Activated CD4-positive, alpha-beta T cell treated with anti-CD3 and anti-CD28 coated beads, Interleukin-2, amount 10 ng/mL, durations not matched to agents 7 days and 5 days (primary cell): ENCODE measurements around the gene FLNC. TPM values are rescaled to one million over a fixed set of nuclear protein-coding genes. Genes with fewer than 3 reads are reported as not detected.

ENCODE experiments used
- CTCF ChIA-PET: fragments of 350-600 bp; sonication (Branson Sonifier 250); formaldehyde crosslinking; loops from one replicate; lab custom pipeline; 2021; ENCODE audit warnings: antibody characterized with exemption; lab: Charles Lee
- POLR2A ChIA-PET: fragments of 350-600 bp; sonication (Branson Sonifier 250); formaldehyde crosslinking; loops from one replicate; lab custom pipeline; 2021; ENCODE audit warnings: antibody characterized with exemption; lab: Charles Lee
- DNase-seq: peaks from one replicate; pipeline ENCODE4 v3.0.0-alpha.2; 2020
- H3K27ac Mint-ChIP-seq: one replicate; pipeline ENCODE4 v1.8.0; 2021; ENCODE audit warnings: mild to moderate bottlenecking, moderate library complexity, mixed read lengths
- H3K27me3 Mint-ChIP-seq: one replicate; pipeline ENCODE4 v1.8.0; 2021; ENCODE audit warnings: mixed read lengths
- H3K36me3 Mint-ChIP-seq: one replicate; pipeline ENCODE4 v1.8.0; 2021; ENCODE audit warnings: low read depth, mixed read lengths
- H3K4me1 Mint-ChIP-seq: one replicate; pipeline ENCODE4 v1.8.0; 2021; ENCODE audit warnings: mixed read lengths
- H3K4me3 Mint-ChIP-seq: one replicate; pipeline ENCODE4 v1.8.0; 2021; ENCODE audit warnings: mild to moderate bottlenecking, moderate library complexity, mixed read lengths
- H3K9me3 Mint-ChIP-seq: one replicate; pipeline ENCODE4 v1.8.0; 2021; ENCODE audit warnings: mixed read lengths
- total RNA-seq, 2 experiments: library from RNA; stranded (reverse); gene quantifications; one replicate each; pipeline ENCODE4 v1.2.3, GENCODE V29; 2021

The FLNC gene
- total RNA-seq, 2 experiments from 2014 or later, result not detected

DNA sequence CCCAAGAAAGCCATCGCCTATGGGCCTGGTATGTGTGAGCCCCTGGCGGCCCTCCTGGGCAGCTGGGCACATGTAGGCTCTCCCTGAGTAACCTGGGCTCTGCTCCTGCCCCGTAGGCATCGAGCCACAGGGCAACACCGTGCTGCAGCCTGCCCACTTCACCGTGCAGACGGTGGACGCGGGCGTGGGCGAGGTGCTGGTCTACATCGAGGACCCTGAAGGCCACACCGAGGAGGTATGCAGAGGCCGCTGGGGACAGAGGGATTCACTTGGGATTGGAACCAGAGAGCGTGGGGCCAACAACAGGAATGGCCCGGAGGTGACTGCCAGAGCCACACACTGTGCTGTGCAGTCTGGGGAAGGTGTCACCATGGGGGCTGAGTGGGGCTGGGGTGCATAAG, 7.3 kb downstream of the FLNC start:
- CTCF ChIA-PET, result interaction anchor here (0.5 kb wide), 1 partner anchor 341 kb away, joined by 3 read pairs; no protein-coding TSS in a partner anchor
- Mint-ChIP-seq H3K4me3 (no peak overlapping the region), H3K4me1 (no peaks in the 10 kb centered on the region)

DNA sequence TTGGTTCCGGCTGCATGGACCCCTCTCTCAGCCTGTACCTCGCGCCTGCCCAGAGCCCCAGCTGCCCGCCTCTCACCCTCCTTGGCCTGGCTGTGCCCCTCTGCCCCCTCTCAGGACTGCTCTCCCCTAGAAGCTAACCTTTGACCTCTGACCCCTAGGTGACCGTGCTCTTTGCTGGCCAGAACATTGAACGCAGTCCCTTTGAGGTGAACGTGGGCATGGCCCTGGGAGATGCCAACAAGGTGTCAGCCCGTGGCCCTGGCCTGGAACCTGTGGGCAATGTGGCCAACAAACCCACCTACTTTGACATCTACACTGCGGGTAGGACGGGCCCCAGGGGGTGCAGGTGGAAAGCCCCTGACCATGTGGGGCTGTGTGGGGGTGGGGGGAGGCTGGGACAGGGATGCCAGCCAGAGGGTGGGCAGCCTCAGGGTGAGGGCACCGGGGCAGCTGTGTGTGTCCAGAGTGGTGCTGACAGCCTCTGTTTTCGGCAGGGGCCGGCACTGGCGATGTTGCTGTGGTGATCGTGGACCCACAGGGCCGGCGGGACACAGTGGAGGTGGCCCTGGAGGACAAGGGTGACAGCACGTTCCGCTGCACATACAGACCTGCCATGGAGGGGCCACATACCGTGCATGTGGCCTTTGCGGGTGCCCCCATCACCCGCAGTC, 8.0 kb downstream of the FLNC start:
- ChIA-PET POLR2A (no interaction called here), CTCF (no interaction called here)
- no peak overlapping the region for H3K4me3 Mint-ChIP-seq
- H3K27ac Mint-ChIP-seq, result no peak overlapping the region
- no peaks in the 10 kb centered on the region for H3K4me1 Mint-ChIP-seq
- no peak for DNase-seq
- H3K36me3 Mint-ChIP-seq, result no peaks in the 10 kb centered on the region
- H3K27me3 Mint-ChIP-seq, result peaks cover 2% of the 10 kb centered on the region
- no peaks in the 10 kb centered on the region for H3K9me3 Mint-ChIP-seq

More for the DNA sequence above, 7.3 kb downstream of the FLNC start:
- Mint-ChIP-seq H3K27ac (no peak overlapping the region), H3K9me3 (no peaks in the 10 kb centered on the region), H3K36me3 (no peaks in the 10 kb centered on the region), H3K27me3 (peaks cover 2% of the 10 kb centered on the region)
- POLR2A ChIA-PET, result no interaction called here
- no peak for DNase-seq

DNA sequence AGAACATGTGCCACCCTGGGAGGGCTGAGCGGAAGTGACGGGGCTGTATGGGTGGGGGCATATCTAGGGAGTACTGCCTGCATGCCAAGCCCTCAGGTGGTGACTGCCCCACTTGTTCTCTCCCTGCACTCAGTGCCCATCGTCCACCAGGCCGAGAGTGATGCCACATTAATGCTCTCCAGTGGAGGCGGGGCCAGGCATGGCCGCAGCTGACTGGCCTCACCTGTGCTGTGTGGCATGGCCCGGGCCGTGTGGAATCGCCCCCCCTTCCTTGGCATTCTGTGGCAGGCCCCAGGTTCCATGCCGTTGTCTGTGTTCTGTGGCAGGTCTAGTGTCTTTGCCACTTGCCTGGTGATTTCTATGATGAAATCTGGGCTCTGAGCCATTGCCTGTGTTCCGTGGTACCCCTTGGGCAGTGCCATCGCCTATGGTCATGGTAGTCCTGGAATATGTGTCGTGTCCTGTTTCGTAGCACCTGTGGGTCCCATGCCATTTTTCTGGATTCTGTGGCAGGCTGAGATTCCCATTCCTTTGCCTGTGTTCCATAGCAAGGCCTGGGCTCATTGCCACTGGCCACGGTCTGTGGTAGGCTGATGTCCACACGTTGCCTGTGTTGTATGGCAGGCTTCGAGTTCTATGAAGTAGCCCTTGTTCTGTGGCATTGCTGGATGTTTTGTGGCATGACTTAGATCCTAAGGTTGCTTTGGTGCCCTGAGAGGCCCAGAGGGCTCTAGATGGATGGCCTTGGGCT, 8.9 kb downstream of the FLNC start:
- CTCF ChIA-PET, result no interaction called here

DNA sequence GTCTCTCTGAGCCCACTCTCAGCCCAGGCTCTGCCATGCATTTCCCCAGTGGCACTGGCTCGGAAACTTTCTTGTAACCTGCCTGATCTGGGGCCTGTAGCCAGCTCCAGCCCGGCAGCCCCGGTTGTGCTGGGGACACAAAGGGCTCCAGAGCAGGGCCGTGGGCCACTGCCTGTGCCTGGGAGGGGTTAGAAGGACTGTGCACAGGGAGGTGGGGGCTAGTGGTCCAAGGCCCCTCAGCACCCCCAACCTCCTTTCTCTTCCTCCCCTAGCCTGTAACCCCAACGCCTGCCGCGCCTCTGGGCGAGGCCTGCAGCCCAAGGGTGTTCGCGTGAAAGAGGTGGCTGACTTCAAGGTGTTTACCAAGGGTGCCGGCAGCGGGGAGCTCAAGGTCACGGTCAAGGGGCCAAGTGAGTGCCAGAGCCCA, 9.6 kb downstream of the FLNC start:
- no peak overlapping the region for H3K4me3 Mint-ChIP-seq
- no peaks in the 10 kb centered on the region for H3K4me1 Mint-ChIP-seq
- POLR2A ChIA-PET, result no interaction called here
- no peaks in the 10 kb centered on the region for H3K9me3 Mint-ChIP-seq
- no peak overlapping the region for H3K27ac Mint-ChIP-seq
- H3K27me3 Mint-ChIP-seq, result no peaks in the 10 kb centered on the region
- CTCF ChIA-PET, result interaction anchor here (1.4 kb wide), 1 partner anchor 44 kb away, joined by 3 read pairs; no protein-coding TSS in a partner anchor
- H3K36me3 Mint-ChIP-seq, result no peaks in the 10 kb centered on the region
- DNase-seq, result no peak

More for the DNA sequence above, 8.9 kb downstream of the FLNC start:
- Mint-ChIP-seq H3K27me3 (no peaks in the 10 kb centered on the region), H3K4me1 (no peaks in the 10 kb centered on the region), H3K4me3 (no peak overlapping the region), H3K27ac (no peak overlapping the region), H3K9me3 (no peaks in the 10 kb centered on the region), H3K36me3 (no peaks in the 10 kb centered on the region)
- POLR2A ChIA-PET, result no interaction called here
- DNase-seq, result no peak

DNA sequence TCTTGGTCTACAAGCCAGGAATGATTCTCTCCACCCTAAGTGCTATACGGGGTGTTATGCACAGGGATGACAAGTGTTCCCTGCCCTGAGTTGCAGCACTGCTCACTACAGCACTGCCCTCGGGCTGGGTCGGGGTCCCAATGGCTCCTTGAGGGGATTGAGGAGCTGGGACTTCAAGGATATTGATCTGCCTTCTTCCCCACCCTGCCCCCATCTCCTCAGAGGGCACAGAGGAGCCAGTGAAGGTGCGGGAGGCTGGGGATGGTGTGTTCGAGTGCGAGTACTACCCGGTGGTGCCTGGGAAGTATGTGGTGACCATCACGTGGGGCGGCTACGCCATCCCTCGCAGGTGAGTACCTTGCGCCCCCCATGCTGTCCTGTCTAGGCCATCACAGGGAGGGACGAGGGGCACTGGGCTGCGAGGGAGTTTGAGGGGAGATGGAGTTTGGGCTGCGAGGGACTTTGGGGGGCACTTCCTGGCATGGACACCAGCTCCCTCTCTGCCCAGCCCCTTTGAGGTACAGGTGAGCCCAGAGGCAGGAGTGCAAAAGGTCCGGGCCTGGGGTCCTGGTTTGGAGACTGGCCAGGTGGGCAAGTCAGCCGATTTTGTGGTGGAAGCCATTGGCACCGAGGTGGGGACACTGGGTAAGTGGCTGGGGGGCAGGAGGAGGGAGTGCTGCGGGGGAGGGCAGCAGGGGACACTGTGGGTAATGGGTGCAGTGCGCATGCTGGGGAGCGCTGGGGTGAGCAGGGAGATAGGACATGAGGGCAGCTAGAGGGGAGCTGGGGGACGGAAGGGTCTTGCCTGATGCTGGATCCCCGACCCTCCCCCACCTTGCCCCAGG, 10.3 kb downstream of the FLNC start:
- Mint-ChIP-seq H3K9me3 (no peaks in the 10 kb centered on the region), H3K4me1 (no peaks in the 10 kb centered on the region), H3K27ac (no peak overlapping the region), H3K36me3 (no peaks in the 10 kb centered on the region), H3K27me3 (no peaks in the 10 kb centered on the region), H3K4me3 (no peak overlapping the region)
- POLR2A ChIA-PET, result no interaction called here
- CTCF ChIA-PET, result interaction anchor here (1.0 to 1.7 kb wide), 4 partner anchors 9 to 43 kb away, joined by 3 to 6 read pairs (median 4); no protein-coding TSS in a partner anchor
- DNase-seq, result no peak

DNA sequence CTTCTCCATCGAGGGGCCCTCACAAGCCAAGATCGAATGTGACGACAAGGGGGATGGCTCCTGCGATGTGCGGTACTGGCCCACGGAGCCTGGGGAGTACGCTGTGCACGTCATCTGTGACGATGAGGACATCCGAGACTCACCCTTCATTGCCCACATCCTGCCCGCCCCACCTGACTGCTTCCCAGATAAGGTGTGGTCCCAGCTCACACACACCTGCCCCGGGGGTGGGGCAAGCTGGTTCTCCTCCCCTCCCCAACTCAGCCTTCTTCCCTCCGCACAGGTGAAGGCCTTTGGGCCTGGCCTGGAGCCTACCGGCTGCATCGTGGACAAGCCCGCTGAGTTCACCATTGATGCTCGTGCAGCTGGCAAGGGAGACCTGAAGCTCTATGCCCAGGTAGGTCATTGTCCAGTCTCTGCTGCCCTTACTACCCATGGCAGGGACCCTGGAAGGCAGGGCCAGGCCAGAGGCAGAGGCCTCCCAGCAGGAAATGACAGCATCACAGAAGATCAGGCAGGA, 11.0 kb downstream of the FLNC start:
- Mint-ChIP-seq H3K36me3 (no peaks in the 10 kb centered on the region), H3K4me3 (no peak overlapping the region), H3K27ac (no peak overlapping the region), H3K4me1 (no peaks in the 10 kb centered on the region), H3K9me3 (no peaks in the 10 kb centered on the region), H3K27me3 (no peaks in the 10 kb centered on the region)
- ChIA-PET POLR2A (no interaction called here), CTCF (interaction anchor here (0.6 to 1.7 kb wide), 7 partner anchors 10 to 919 kb away, joined by 3 to 6 read pairs (median 4); no protein-coding TSS in a partner anchor)
- DNase-seq, result no peak

DNA sequence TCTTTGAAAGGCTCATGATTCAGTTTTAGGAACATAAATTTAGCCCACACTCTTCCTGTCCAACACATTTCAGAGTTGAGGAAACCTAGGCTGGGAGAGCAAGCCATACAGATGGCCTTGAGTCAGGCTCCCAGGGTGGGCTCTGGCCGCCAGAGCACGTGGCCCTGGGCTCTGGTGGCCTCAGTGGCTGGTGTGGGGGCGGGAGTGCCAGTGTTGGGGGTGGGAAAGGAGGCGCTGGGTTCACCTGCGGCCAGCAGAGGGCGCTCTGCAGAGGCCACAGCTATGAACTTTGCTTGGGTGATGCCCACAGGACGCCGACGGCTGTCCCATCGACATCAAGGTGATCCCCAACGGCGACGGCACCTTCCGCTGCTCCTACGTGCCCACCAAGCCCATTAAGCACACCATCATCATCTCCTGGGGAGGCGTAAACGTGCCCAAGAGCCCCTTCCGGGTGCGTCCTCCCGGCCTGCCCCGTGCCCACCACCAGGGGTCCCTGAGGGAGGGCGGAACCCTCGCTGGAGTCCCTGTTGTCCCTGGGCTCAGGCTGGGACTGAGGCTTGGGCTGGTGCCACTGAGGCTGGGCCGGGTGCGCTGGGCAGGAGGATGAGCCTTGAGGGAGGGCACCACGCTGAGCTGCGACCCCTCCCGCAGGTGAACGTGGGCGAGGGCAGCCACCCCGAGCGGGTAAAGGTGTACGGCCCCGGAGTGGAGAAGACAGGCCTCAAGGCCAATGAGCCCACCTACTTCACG, 11.9 kb downstream of the FLNC start:
- H3K27me3 Mint-ChIP-seq, result no peaks in the 10 kb centered on the region
- no peak overlapping the region for H3K27ac Mint-ChIP-seq
- peak; percentile 53 for DNase-seq
- POLR2A ChIA-PET, result no interaction called here
- no peak overlapping the region for H3K4me3 Mint-ChIP-seq
- no peaks in the 10 kb centered on the region for H3K36me3 Mint-ChIP-seq
- no peaks in the 10 kb centered on the region for H3K4me1 Mint-ChIP-seq
- CTCF ChIA-PET, result interaction anchor here (1.0 to 1.9 kb wide), 8 partner anchors 11 to 362 kb away, joined by 3 to 6 read pairs (median 4); no protein-coding TSS in a partner anchor
- no peaks in the 10 kb centered on the region for H3K9me3 Mint-ChIP-seq

DNA sequence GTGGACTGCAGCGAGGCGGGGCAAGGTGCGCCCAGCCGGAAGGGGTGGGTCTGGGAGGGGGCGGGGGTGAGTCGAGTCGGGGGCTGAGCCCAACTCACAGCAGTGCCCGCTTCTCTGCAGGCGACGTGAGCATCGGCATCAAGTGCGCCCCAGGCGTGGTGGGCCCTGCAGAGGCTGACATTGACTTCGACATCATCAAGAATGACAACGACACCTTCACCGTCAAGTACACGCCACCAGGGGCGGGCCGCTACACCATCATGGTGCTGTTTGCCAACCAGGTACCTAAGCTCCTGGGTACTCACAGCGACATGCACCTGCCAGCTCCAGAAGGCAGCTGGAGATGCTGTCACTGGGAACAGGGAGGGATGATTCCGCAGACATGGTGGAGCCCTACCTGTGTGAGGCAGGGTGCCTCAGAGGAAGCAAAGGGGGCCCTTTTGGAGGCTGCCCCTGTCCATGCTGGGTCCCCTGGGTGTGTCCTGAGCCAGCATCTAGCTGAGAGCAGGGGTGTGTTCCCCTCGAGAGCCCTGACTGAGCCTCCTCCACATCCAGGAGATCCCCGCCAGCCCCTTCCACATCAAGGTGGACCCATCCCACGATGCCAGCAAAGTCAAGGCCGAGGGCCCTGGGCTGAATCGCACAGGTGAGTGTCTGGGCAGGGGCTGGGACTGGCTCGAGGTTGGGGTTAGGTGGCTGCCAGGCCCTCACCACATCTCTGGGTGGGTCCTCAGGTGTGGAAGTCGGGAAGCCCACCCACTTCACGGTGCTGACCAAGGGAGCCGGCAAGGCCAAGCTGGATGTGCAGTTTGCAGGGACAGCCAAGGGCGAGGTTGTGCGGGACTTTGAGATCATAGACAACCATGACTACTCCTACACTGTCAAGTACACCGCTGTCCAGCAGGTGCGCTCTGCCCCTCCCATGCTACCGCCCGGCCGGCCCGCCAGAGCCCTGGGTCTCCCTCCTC, 12.8 kb downstream of the FLNC start:
- H3K36me3 Mint-ChIP-seq, result no peaks in the 10 kb centered on the region
- CTCF ChIA-PET, result interaction anchor here (1.0 to 2.1 kb wide), 6 partner anchors 15 to 40 kb away, joined by 3 to 6 read pairs (median 4); no protein-coding TSS in a partner anchor
- no peak for DNase-seq
- POLR2A ChIA-PET, result no interaction called here
- H3K27me3 Mint-ChIP-seq, result no peaks in the 10 kb centered on the region
- H3K4me3 Mint-ChIP-seq, result no peak overlapping the region
- no peaks in the 10 kb centered on the region for H3K4me1 Mint-ChIP-seq
- no peaks in the 10 kb centered on the region for H3K9me3 Mint-ChIP-seq
- H3K27ac Mint-ChIP-seq, result no peak overlapping the region

DNA sequence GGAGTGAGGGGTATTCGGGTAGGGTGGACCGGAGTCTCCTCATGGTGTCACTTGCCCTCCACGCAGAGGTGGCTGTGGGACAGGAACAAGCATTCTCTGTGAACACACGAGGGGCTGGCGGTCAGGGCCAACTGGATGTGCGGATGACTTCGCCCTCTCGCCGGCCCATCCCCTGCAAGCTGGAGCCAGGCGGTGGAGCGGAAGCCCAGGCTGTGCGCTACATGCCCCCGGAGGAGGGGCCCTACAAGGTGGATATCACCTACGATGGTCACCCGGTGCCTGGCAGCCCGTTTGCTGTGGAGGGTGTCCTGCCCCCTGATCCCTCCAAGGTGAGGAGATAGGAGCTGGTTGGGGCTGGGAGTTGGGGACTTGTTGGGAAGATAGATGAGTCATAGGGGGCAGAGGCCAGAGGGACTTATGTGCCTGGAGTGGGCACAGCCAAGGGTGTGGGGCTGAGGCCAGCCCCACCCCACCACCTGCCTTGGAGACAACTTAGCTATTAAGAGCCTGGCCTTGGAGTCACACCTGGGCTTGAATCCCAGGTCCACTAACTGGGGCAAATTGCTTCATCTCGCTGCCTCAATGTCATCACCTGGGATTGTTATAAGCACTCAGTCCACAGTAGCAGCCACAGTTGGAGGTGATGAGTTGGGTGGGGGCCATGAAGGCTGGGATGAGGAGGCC, 13.9 kb downstream of the FLNC start:
- ChIA-PET POLR2A (no interaction called here), CTCF (interaction anchor here (1.7 to 2.1 kb wide), 3 partner anchors 19 to 247 kb away, joined by 4 to 5 read pairs (median 4); partner anchors contain the start of gene ATP6V1F)
- H3K9me3 Mint-ChIP-seq, result no peaks in the 10 kb centered on the region
- DNase-seq, result no peak
- no peaks in the 10 kb centered on the region for H3K27me3 Mint-ChIP-seq
- H3K27ac Mint-ChIP-seq, result no peak overlapping the region
- no peaks in the 10 kb centered on the region for H3K36me3 Mint-ChIP-seq
- H3K4me1 Mint-ChIP-seq, result no peaks in the 10 kb centered on the region
- no peak overlapping the region for H3K4me3 Mint-ChIP-seq

DNA sequence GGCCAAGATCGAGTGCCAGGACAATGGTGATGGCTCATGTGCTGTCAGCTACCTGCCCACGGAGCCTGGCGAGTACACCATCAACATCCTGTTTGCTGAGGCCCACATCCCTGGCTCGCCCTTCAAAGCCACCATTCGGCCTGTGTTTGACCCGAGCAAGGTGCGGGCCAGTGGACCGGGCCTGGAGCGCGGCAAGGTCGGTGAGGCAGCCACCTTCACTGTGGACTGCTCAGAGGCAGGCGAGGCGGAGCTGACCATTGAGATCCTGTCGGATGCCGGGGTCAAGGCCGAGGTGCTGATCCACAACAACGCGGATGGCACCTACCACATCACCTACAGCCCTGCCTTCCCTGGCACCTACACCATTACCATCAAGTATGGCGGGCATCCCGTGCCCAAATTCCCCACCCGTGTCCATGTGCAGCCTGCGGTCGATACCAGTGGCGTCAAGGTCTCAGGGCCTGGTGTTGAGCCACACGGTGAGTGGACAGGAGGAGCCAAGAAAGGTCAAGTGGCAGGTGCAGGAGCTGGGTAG, 14.6 kb downstream of the FLNC start:
- H3K4me3 Mint-ChIP-seq, result no peak overlapping the region
- no peaks in the 10 kb centered on the region for H3K36me3 Mint-ChIP-seq
- POLR2A ChIA-PET, result no interaction called here
- H3K27me3 Mint-ChIP-seq, result no peaks in the 10 kb centered on the region
- CTCF ChIA-PET, result interaction anchor here (0.7 to 2.1 kb wide), 4 partner anchors 18 to 247 kb away, joined by 4 to 5 read pairs (median 4); partner anchors contain the start of gene ATP6V1F
- no peak overlapping the region for H3K27ac Mint-ChIP-seq
- DNase-seq, result no peak
- no peaks in the 10 kb centered on the region for H3K4me1 Mint-ChIP-seq
- H3K9me3 Mint-ChIP-seq, result no peaks in the 10 kb centered on the region
